ENCODE measurements around the gene TOP2B. TPM values are rescaled to one million over a fixed set of nuclear protein-coding genes. Genes with fewer than 3 reads are reported as not detected.

TOP2B gene
- total RNA-seq, 1 donor from 2014 or later = 43.2 TPM

DNA sequence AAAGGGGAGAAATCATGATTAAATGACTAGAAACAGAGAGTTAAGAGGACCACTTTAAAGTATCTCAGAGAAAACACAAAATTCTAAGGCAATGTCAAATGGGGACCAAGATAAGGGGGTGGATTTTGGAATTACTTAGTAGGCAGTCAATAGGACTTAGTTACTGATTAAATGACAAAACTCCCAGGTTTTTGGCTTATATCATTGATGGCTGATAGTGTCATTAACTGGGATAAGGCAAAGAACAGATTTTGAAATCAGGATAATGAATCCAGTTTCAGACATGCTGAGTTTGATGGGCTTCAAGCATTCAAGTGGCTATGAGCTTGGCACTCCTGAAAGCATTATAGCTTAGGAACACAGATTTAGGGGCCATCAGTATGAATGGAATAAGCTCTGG lies 53.9 kb downstream of the TOP2B start:
- no peak for DNase-seq (ENCODE audit: low read depth)

DNA sequence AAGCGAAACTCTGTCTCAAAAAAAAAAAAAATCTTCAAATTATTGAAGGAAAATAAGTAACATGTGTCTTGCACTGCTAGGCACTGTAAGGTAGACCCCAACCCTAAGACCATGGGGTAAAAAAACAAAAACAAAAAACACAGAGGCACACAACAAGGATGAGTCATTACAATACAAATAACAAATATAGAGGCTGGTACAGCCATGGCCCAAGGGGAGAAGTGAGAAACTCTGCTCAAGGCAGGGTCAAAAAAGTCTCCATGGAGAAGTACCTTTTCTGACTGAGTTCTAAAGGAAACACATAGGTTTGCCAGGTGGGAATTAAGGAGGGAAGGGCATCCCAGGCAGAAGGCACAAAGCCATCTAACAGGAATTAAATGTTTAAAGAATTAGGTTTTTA lies 54.5 kb downstream of the TOP2B start:
- DNase-seq (ENCODE audit: low read depth) (no peak), FAIRE-seq (no peak)
- Histone ChIP-seq H3K36me3 (ENCODE audit: control insufficient read depth, insufficient read depth, low read length) (peaks cover 2% of the 10 kb centered on the region), H3K4me3 (ENCODE audit: low read depth, low read length) (no peak overlapping the region), H3K27me3 (ENCODE audit: control insufficient read depth, insufficient read depth, low read length) (no peaks in the 10 kb centered on the region)
- TF ChIP-seq, protein P1, sequence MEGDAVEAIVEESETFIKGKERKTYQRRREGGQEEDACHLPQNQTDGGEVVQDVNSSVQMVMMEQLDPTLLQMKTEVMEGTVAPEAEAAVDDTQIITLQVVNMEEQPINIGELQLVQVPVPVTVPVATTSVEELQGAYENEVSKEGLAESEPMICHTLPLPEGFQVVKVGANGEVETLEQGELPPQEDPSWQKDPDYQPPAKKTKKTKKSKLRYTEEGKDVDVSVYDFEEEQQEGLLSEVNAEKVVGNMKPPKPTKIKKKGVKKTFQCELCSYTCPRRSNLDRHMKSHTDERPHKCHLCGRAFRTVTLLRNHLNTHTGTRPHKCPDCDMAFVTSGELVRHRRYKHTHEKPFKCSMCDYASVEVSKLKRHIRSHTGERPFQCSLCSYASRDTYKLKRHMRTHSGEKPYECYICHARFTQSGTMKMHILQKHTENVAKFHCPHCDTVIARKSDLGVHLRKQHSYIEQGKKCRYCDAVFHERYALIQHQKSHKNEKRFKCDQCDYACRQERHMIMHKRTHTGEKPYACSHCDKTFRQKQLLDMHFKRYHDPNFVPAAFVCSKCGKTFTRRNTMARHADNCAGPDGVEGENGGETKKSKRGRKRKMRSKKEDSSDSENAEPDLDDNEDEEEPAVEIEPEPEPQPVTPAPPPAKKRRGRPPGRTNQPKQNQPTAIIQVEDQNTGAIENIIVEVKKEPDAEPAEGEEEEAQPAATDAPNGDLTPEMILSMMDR (IDR thresholded peaks at IDR 0.05; ENCODE audit: insufficient read depth, low read length, severe bottlenecking) = no peak

More for the DNA sequence above, 53.9 kb downstream of the TOP2B start:
- H3K27me3 ChIP-seq (ENCODE audit: control insufficient read depth, insufficient read depth, low read length) = no peaks in the 10 kb centered on the region
- TF ChIP-seq, protein P1 (IDR thresholded peaks at IDR 0.05; ENCODE audit: insufficient read depth, low read length, severe bottlenecking) = no peak
- H3K4me3 ChIP-seq (ENCODE audit: low read depth, low read length) = no peak overlapping the region
- FAIRE-seq = no peak
- H3K36me3 ChIP-seq (ENCODE audit: control insufficient read depth, insufficient read depth, low read length) = peaks cover 2% of the 10 kb centered on the region

DNA sequence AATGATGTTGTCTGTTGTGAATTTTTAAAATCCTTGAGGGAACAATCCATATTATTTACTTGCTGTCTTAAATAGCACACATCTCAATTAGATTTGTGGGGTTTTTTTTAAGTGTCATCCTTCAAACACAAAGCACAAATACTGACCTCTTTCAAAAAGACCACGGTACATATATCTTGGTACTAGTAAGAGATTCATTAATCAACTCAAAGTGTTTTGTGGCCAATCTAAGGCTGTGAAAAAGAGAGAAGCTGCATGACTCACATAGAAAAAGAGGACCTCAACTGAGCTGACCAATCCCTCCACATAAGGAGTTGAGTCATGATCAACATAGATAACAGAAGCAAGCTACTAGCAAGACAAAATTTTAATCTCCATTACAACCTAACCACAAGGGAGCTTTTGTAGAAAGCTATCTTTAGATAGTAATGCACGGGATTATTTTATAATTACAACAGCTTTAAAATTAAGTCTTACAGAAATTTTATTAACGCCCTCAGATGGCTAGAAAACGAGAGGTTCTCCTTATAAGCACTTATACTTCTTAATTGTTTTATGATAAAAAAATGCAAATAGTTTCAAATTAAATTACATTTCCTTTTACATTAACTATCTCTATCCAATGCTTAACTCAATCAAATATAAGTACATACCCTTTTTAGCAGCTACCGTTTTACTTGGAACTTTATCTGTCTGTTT lies 60.5 kb downstream of the TOP2B start:
- DNase-seq (ENCODE audit: low read depth) (peak; percentile 79), FAIRE-seq (no peak)
- TF ChIP-seq, protein P1 (IDR thresholded peaks at IDR 0.05; ENCODE audit: insufficient read depth, low read length, severe bottlenecking) = no peak
- Histone ChIP-seq H3K4me3 (ENCODE audit: low read depth, low read length) (no peak overlapping the region), H3K36me3 (ENCODE audit: control insufficient read depth, insufficient read depth, low read length) (peaks cover 2% of the 10 kb centered on the region), H3K27me3 (ENCODE audit: control insufficient read depth, insufficient read depth, low read length) (no peaks in the 10 kb centered on the region)

GRCh38 chr3:25603703-25604102 lies 61.0 kb downstream of the TOP2B start:
- Histone ChIP-seq H3K27me3 (ENCODE audit: control insufficient read depth, insufficient read depth, low read length) (no peaks in the 10 kb centered on the region), H3K36me3 (ENCODE audit: control insufficient read depth, insufficient read depth, low read length) (peaks cover 2% of the 10 kb centered on the region), H3K4me3 (ENCODE audit: low read depth, low read length) (no peak overlapping the region)
- FAIRE-seq (no peak), DNase-seq (ENCODE audit: low read depth) (no peak)
- TF ChIP-seq, protein P1 (IDR thresholded peaks at IDR 0.05; ENCODE audit: insufficient read depth, low read length, severe bottlenecking) = no peak

DNA sequence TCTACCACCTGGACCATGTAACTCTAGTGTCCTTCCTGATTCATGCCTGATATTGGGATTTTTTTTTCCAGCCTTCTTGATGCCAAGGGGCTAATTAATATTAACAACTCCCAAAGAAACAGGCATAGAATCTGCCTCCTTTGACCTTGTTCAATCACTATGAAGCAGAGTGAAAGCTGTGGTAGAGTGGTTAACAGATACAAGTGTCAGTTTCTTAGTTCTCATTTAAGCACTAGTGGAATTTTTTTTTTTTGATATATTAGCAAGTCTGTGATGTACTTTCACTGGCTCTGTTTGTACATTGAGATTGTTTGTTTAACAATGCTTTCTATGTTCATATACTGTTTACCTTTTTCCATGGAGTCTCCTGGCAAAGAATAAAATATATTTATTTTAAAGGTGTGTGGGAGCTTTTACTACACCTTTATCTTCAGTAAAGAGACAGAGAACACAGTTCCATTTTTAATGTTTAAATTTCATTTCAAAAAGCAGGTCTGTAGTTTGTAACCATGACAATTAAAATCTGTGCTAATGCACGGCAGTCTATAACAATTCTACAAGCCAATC lies 67.1 kb downstream of the TOP2B start:
- no peaks in the 10 kb centered on the region for H3K27me3 ChIP-seq (ENCODE audit: control insufficient read depth, insufficient read depth, low read length)
- H3K36me3 ChIP-seq (ENCODE audit: control insufficient read depth, insufficient read depth, low read length) = no peaks in the 10 kb centered on the region
- TF ChIP-seq, protein P1 (IDR thresholded peaks at IDR 0.05; ENCODE audit: insufficient read depth, low read length, severe bottlenecking) = no peak
- DNase-seq (ENCODE audit: low read depth) (no peak), FAIRE-seq (no peak)
- H3K4me3 ChIP-seq (ENCODE audit: low read depth, low read length) = no peak overlapping the region

Measured in bronchial epithelial cell (primary cell).